K562 (cell line): ENCODE results near the gene IGF2R.

Experiments
- CTCF ChIP-seq, 3 experiments: IDR thresholded peaks in 2 of 3; conservative IDR thresholded peaks in 1 of 3; 2 replicates each; pipeline ENCODE4 v1.5.1; 2011 to 2012; ENCODE audit warnings: low read length in 3 of 3, mild to moderate bottlenecking in 3 of 3, control low read depth in 2 of 3, improper control_type of control experiment in 1 of 3, inconsistent platforms in 1 of 3, low read depth in 1 of 3, mixed read lengths in 1 of 3, moderate library complexity in 1 of 3; ENCODE audit not compliant: insufficient read depth in 2 of 3
- EP300 ChIP-seq: IDR thresholded peaks from 2 replicates; pipeline ENCODE4 v1.6.1; 2012; ENCODE audit warnings: low read length, improper control_type of control experiment
- KLF16 ChIP-seq: IDR thresholded peaks from 2 replicates; pipeline ENCODE4 v1.6.1; 2016; ENCODE audit warnings: antibody characterized with exemption
- POLR2A ChIP-seq: fragments of 450-650 bp; conservative IDR thresholded peaks from 2 replicates; pipeline ENCODE4 v1.6.1; 2016
- ZNF354B ChIP-seq: fragments of 250-450 bp; sonication (Bioruptor Pico); IDR thresholded peaks from 2 replicates; pipeline ENCODE4 v1.4.0; 2020
- ZSCAN29 ChIP-seq: fragments of 450-650 bp; IDR thresholded peaks from 2 replicates; pipeline ENCODE4 v1.6.1; 2017

GRCh38 chr6:160063771-160064413, 95.0 kb downstream of the IGF2R start:
- TF ChIP-seq KLF16, result no peak
- no peak for TF ChIP-seq EP300
- TF ChIP-seq ZNF354B (CRISPR knock-in tag), result no peak
- TF ChIP-seq CTCF (IDR thresholded peaks at IDR 0.05 in 2 of 3, conservative IDR thresholded peaks at IDR 0.05 in 1 of 3; ENCODE audit: insufficient read depth in 2 of 3, low read depth in 1 of 3, low read length in 3 of 3), result no peak
- no peak for TF ChIP-seq POLR2A
- TF ChIP-seq ZSCAN29, result no peak
